HG02884 (cell line): ENCODE measurements around the gene CMTM3.
"Not testable (repeated sequence)": the region's sequence is repeated elsewhere in the genome, so short reads cannot be mapped to it uniquely, and the experiment has no call there.

ENCODE experiments used
- ATAC-seq: cut with Tn5 transposase; IDR thresholded peaks from one replicate; pipeline ENCODE4 v1.9.1; 2021; ENCODE audit warnings: mild to moderate bottlenecking, moderate library complexity; ENCODE audit not compliant: unreplicated experiment

The CMTM3 gene

DNA sequence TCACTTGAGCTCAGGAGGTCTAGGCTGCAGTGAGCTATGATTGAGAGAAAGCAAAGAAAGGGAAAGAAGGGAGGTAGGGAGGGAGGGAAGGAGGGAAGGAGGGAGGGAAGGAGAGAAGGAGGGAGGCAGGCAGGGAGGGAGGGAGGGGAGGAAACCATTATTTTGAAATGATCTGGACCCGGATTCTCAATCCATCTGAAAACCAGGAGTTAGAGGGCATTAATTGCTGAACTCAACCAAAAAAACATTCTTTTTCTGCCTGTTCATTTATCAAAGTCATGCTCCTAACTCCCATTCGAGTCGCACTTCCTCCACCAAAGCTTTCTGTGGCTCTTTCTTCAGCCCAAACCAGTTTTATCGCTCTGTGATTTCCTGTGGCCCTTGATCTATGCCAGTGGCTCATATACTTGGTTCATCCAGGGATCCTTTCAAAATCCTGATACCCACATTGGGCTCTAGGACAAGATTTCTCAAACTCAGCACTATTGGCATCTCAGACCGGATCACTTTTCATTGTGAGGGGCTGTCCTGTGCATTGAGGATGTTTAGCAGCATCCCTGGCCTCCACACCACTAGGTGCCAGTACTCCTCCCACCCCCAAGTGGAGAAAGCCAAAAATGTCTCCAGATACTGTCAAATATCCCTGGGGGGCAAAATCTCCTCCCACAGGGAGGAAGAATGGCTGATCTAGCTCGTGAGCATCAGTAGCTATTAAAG is 53.8 kb downstream of the CMTM3 start:
- no peak for ATAC-seq

- no peak for ATAC-seq
These were observed 54.3 kb downstream of the CMTM3 start for GRCh38 chr16:66658860-66659190.

DNA sequence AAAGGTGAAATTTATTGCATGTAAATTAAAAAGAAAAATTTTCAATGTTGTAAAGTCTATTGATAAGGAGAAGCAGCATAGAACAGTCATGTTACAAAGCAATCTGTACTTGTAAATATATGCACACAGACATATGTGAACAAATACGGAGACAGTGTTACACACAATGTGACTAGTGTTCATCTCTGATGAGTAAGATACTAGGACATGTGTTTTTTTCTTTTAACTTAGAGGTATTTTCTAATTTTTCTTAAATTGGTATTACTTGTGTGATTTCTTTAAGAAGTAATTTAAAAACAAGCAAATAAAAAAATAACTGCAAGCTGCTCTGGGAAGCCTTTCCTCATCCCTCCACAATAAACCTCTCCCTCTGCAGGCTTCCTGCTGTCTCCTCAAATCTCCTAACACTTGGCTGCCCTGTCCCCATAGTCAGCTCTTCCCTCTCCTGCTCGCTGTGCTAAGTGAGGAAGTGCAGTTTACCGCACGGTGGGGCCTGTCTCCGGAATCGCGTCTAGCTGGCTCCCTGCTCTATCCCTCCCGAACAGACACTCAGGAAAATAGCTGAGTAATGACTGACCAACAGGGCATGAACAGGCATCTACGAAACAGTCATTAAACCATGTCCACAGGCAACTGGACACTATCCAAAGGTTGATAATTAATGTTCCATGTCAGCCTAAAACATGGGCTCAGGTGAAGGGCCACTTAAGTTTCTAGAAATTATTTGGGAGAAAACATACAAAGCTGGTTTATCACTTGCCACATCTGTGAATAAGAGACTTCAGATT is 56.1 kb downstream of the CMTM3 start:
- no peak for ATAC-seq

DNA sequence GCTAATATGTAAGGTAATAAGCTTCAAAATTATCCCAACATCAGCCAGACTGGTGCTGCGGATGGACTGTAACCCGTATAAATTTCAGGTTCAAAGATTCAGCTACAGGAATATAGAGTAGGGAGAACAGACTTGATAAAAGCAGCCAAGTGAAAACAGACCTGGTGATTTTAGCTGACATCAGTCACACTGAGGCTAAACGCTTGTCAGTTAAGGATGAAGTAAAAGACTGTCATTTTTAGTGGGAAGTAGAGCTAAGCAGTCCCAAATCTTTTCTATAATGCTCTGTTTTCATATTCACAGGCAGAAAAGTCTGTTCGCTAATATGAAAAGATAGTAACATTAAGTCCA is 56.7 kb downstream of the CMTM3 start:
- no peak for ATAC-seq

- not testable (repeated sequence) for ATAC-seq
These were observed 57.3 kb downstream of the CMTM3 start for GRCh38 chr16:66661671-66662346.

DNA sequence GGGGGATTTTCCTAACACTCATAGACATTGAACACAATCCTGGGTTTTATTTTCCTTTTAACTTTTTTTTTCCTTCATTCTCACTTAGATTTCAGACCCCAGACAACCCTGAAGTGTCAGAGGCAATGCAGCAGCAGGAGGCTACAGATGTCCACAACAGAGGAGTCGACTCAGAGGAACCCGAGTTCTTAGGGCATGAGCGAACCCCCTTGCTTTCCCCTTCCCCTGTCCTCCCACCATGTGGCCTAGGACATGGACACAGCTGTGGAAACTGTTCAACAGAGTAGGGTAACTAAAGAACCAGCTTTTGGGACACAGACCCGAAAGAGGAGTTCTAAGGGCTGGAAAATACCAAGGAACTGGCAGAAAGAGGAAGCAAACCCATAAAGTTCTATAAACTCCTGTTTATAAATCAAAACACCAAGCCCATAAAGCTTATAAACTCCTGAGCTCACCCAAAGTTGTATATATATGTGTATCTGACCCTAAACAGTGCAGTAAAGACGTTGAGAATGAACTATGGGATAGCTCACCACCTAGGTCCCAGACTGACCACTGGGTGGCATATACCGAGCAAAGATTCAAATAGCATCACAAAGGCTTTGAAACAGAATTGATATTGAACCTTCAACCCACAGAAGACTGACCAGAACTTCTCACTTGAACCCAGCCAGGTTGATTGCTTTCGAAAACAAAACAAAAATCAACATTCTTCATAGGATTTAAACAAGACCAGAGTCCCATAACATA is 58.1 kb downstream of the CMTM3 start:
- no peak for ATAC-seq
